Measurements from ENCODE around the gene RMDN2.

GRCh38 chr2:38032946-38033345, 107.9 kb downstream of the RMDN2 start:
- no peak for TF ChIP-seq POLR2A (IDR thresholded peaks at IDR 0.05)
- TF ChIP-seq CTCF (IDR thresholded peaks at IDR 0.05 in 8 of 11, conservative IDR thresholded peaks at IDR 0.05 in 3 of 11), result no peak
